HEK293T (cell line): ENCODE measurements around the gene LIN7C.

Experiments
- CTCF ChIA-PET: fragments of 350-600 bp; formaldehyde crosslinking; extraction: SDS; loops from one replicate; lab custom pipeline; 2021; ENCODE audit warnings: antibody characterized with exemption, inconsistent platforms; lab: Yijun Ruan, JAX
- POLR2A ChIA-PET: fragments of 350-600 bp; formaldehyde crosslinking; extraction: SDS; loops from one replicate; lab custom pipeline; 2020; ENCODE audit warnings: antibody characterized with exemption, inconsistent platforms; lab: Yijun Ruan, JAX
- DNase-seq: peaks from one replicate; pipeline ENCODE4 v3.0.0; 2012; ENCODE audit warnings: mixed read lengths; ENCODE audit errors: extremely low spot score
- ARNT ChIP-seq: fragments of 450-650 bp; IDR thresholded peaks from 2 replicates; pipeline ENCODE4 v1.6.1; 2017; ENCODE audit warnings: mild to moderate bottlenecking
- BHLHE40 ChIP-seq: fragments of 450-650 bp; IDR thresholded peaks from 2 replicates; pipeline ENCODE4 v1.6.1; 2016; ENCODE audit warnings: mild to moderate bottlenecking, moderate library complexity, borderline replicate concordance
- CTBP1 ChIP-seq: fragments of 450-650 bp; IDR thresholded peaks from 2 replicates; pipeline ENCODE4 v1.6.1; 2016; ENCODE audit warnings: borderline replicate concordance
- ELF4 ChIP-seq: fragments of 450-650 bp; IDR thresholded peaks from 2 replicates; pipeline ENCODE4 v1.6.1; 2017; ENCODE audit warnings: antibody characterized with exemption
- FOXA1 ChIP-seq: fragments of 450-650 bp; IDR thresholded peaks from 2 replicates; pipeline ENCODE4 v1.6.1; 2016; ENCODE audit warnings: mild to moderate bottlenecking
- FOXK2 ChIP-seq: fragments of 450-650 bp; IDR thresholded peaks from 2 replicates; pipeline ENCODE4 v1.6.1; 2016; ENCODE audit warnings: mild to moderate bottlenecking
- FOXM1 ChIP-seq: fragments of 450-650 bp; IDR thresholded peaks from 2 replicates; pipeline ENCODE4 v1.6.1; 2017; ENCODE audit warnings: mild to moderate bottlenecking, borderline replicate concordance
- HDGF ChIP-seq: fragments of 450-650 bp; IDR thresholded peaks from 2 replicates; pipeline ENCODE4 v1.6.1; 2017; ENCODE audit warnings: antibody characterized with exemption, borderline replicate concordance
- L3MBTL2 ChIP-seq: fragments of 450-650 bp; conservative IDR thresholded peaks from 2 replicates; pipeline ENCODE4 v1.6.1; 2016; ENCODE audit warnings: mild to moderate bottlenecking
- LEF1 ChIP-seq: fragments of 450-650 bp; IDR thresholded peaks from 2 replicates; pipeline ENCODE4 v1.6.1; 2017; ENCODE audit warnings: mild to moderate bottlenecking, borderline replicate concordance
- NFRKB ChIP-seq: fragments of 450-650 bp; IDR thresholded peaks from 2 replicates; pipeline ENCODE4 v1.6.1; 2016; ENCODE audit warnings: mild to moderate bottlenecking, moderate library complexity
- PKNOX1 ChIP-seq: fragments of 450-650 bp; IDR thresholded peaks from 2 replicates; pipeline ENCODE4 v1.6.1; 2016
- SP1 ChIP-seq: fragments of 450-650 bp; IDR thresholded peaks from 2 replicates; pipeline ENCODE4 v1.6.1; 2017
- SUZ12 ChIP-seq: fragments of 450-650 bp; IDR thresholded peaks from 2 replicates; pipeline ENCODE4 v1.6.1; 2016; ENCODE audit warnings: mild to moderate bottlenecking
- TARDBP ChIP-seq: fragments of 450-650 bp; IDR thresholded peaks from 2 replicates; pipeline ENCODE4 v1.6.1; 2016
- ZNF384 ChIP-seq: fragments of 450-650 bp; IDR thresholded peaks from 2 replicates; pipeline ENCODE4 v1.6.1; 2016

LIN7C gene, protein sequence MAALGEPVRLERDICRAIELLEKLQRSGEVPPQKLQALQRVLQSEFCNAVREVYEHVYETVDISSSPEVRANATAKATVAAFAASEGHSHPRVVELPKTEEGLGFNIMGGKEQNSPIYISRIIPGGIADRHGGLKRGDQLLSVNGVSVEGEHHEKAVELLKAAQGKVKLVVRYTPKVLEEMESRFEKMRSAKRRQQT

GRCh38 chr11:27506200-27507182 is at the start of gene LIN7C:
TSS of gene LIN7C (minus strand) at chr11:27506769. CDS start at chr11:27506752, 17 bp downstream.
- POLR2A ChIA-PET, result interaction anchor here (1.0 kb wide), 1 partner anchor 602 kb away, joined by 3 read pairs; the partner anchor contains the start of genes KIF18A and METTL15

DNA sequence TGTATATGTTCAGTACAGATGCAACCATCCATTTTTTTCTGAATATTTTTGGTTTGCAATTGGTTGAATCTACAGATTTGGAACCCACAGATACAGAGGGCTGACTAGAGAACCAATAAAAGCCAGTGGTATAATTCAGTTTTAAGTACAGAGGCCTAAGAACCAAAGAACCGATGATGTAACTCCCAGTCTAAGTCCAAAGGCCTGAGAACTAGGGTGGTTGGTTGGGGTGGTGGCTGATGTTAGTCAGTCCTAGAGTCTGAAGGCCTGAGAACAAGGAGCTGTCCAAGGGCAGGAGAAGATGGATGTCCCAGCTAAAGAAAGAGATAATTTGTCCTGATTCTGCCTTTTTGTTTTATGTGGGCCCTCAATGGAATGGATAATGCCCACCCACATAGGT is 48.7 kb upstream of the LIN7C start:
- DNase-seq, result no peak
- TF ChIP-seq BHLHE40, result no peak
- TF ChIP-seq ZNF384, result no peak
- TF ChIP-seq CTBP1, result no peak
- TF ChIP-seq FOXA1, result no peak
- no peak for TF ChIP-seq FOXM1
- TF ChIP-seq HDGF, result no peak
- TF ChIP-seq LEF1, result no peak
- no peak for TF ChIP-seq SUZ12
- no peak for TF ChIP-seq SP1
- no peak for TF ChIP-seq ELF4
- TF ChIP-seq L3MBTL2, result no peak
- TF ChIP-seq TARDBP, result no peak
- TF ChIP-seq PKNOX1, result no peak
- TF ChIP-seq NFRKB, result no peak
- ChIA-PET POLR2A (no interaction called here), CTCF (no interaction called here)

More at GRCh38 chr11:27506200-27507182, at the start of gene LIN7C:
- TF ChIP-seq TARDBP (no peak), LEF1 (no peak), FOXM1 (no peak), ELF4 (peak; percentile 53), L3MBTL2 (peak; percentile 81), FOXA1 (no peak), NFRKB (peak; percentile 30; the same call in 1 of the 2 replicates), PKNOX1 (no peak), HDGF (no peak)
- DNase-seq, result peak; percentile 97
- CTCF ChIA-PET, result no interaction called here

- POLR2A ChIA-PET, result no interaction called here
Measured at GRCh38 chr11:27553186-27553585, 46.6 kb upstream of the LIN7C start.

DNA sequence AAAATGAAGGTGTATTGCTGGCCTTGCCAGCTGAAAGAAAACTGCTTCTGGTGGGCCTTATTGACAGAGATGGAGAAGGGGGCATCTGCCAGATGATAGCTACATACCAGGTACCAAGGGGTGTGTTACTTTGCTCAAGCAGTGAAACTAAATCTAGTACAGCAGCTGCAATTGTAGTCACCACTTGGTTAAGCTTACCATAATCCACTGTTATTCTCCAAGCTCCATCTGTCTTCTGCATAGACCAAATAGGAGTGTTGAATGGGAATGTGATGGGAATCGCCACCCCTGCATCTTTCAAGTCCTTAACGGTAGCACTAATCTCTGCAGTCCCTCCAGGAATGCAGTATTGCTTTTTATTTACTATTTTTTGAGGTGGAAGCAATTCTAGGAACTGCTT is 45.8 kb upstream of the LIN7C start:
- no peak for TF ChIP-seq HDGF
- TF ChIP-seq L3MBTL2, result no peak
- TF ChIP-seq PKNOX1, result no peak
- no peak for TF ChIP-seq FOXA1
- TF ChIP-seq ELF4, result no peak
- TF ChIP-seq TARDBP, result no peak
- TF ChIP-seq SP1, result no peak
- no peak for TF ChIP-seq ARNT
- TF ChIP-seq LEF1, result no peak
- no peak for TF ChIP-seq ZNF384
- no peak for TF ChIP-seq NFRKB
- no peak for TF ChIP-seq SUZ12
- TF ChIP-seq BHLHE40, result no peak
- DNase-seq, result no peak
- CTCF ChIA-PET, result no interaction called here
- POLR2A ChIA-PET, result no interaction called here

More at GRCh38 chr11:27553186-27553585, 46.6 kb upstream of the LIN7C start:
- CTCF ChIA-PET, result no interaction called here
- no peak for DNase-seq
- TF ChIP-seq CTBP1 (no peak), LEF1 (no peak), FOXK2 (no peak), PKNOX1 (no peak), ZNF384 (no peak), FOXM1 (no peak), HDGF (no peak), NFRKB (no peak), BHLHE40 (no peak), SUZ12 (no peak), TARDBP (no peak), FOXA1 (no peak), SP1 (no peak), ARNT (no peak), L3MBTL2 (no peak), ELF4 (no peak)
